H1 (cell line): ENCODE data around the gene TNS1. TPM values are rescaled to one million over a fixed set of nuclear protein-coding genes. Genes with fewer than 3 reads are reported as not detected.

Experiments
- CTCF ChIA-PET: fragments of 300-600 bp; sonication (Branson Sonifier 250); formaldehyde crosslinking; loops from one replicate; lab custom pipeline; 2021; ENCODE audit not compliant: partially characterized antibody; lab: Charles Lee
- POLR2A ChIA-PET: fragments of 300-600 bp; sonication (Branson Sonifier 250); formaldehyde crosslinking; loops from one replicate; lab custom pipeline; 2021; ENCODE audit warnings: inconsistent platforms; ENCODE audit not compliant: partially characterized antibody; lab: Charles Lee
- DNase-seq, 2 experiments: peaks; one replicate each; pipeline versions ENCODE4 v3.0.0 to v3.0.0-alpha.2; 2010 to 2022; ENCODE audit warnings: low spot score in 2 of 2, low read depth in 1 of 2, mixed read lengths in 1 of 2
- FAIRE-seq: peaks from 2 replicates; lab custom pipeline; 2011; peaks lifted over from hg19 to GRCh38; lab: Jason Lieb, UNC
- H2AFZ ChIP-seq: 2 replicates; pipeline ENCODE4 v1.8.1; 2012; ENCODE audit warnings: low read length, inconsistent platforms
- H2AK5ac ChIP-seq: 2 replicates; pipeline ENCODE4 v1.6.1; 2013; ENCODE audit warnings: low read depth, low read length
- H2BK120ac ChIP-seq: replicated peaks from 2 replicates; pipeline ENCODE3; 2013; ENCODE audit warnings: low read depth, low read length, inconsistent platforms
- H2BK12ac ChIP-seq: 2 replicates; pipeline ENCODE4 v1.6.1; 2013; ENCODE audit warnings: low read depth, low read length
- H2BK15ac ChIP-seq: 2 replicates; pipeline ENCODE4 v1.6.1; 2013; ENCODE audit warnings: low read length
- H2BK20ac ChIP-seq: 2 replicates; pipeline ENCODE4 v1.6.1; 2013; ENCODE audit warnings: low read length
- H2BK5ac ChIP-seq: 2 replicates; pipeline ENCODE4 v1.6.1; 2013; ENCODE audit warnings: low read depth, low read length
- H3K14ac ChIP-seq: 2 replicates; pipeline ENCODE4 v1.6.1; 2013; ENCODE audit warnings: inconsistent platforms; ENCODE audit not compliant: insufficient read length
- H3K18ac ChIP-seq: 2 replicates; pipeline ENCODE4 v1.6.1; 2013; ENCODE audit warnings: low read length; ENCODE audit errors: extremely low read depth
- H3K23ac ChIP-seq: 2 replicates; pipeline ENCODE4 v1.6.1; 2013; ENCODE audit warnings: inconsistent platforms; ENCODE audit not compliant: insufficient read length
- H3K23me2 ChIP-seq: 2 replicates; pipeline ENCODE4 v1.6.1; 2013; ENCODE audit warnings: low read depth, low read length
- H3K27ac ChIP-seq: 2 replicates; pipeline ENCODE4 v1.6.1; 2011; ENCODE audit warnings: low read depth, low read length, inconsistent platforms
- H3K27me3 ChIP-seq, 4 experiments: replicated peaks in 1 of 4; 1 replicate in 1 of 4; 2 replicates in 3 of 4; pipeline versions ENCODE4 v1.6.1 to v1.8.1; 2011 to 2013; ENCODE audit warnings: low read length in 3 of 4, mild to moderate bottlenecking in 3 of 4, inconsistent platforms in 2 of 4, mixed read lengths in 2 of 4, moderate library complexity in 1 of 4; ENCODE audit not compliant: control insufficient read depth in 3 of 4, insufficient read depth in 3 of 4; ENCODE audit errors: extremely low read depth in 1 of 4
- H3K36me3 ChIP-seq, 4 experiments: 2 replicates each; pipeline versions ENCODE4 v1.6.1 to v1.8.1; 2011 to 2013; ENCODE audit warnings: mild to moderate bottlenecking in 4 of 4, low read length in 3 of 4, moderate library complexity in 2 of 4, control low read depth in 1 of 4, inconsistent platforms in 1 of 4; ENCODE audit not compliant: insufficient read depth in 4 of 4, control insufficient read depth in 2 of 4
- H3K4ac ChIP-seq: replicated peaks from 2 replicates; pipeline ENCODE3; 2013; ENCODE audit warnings: low read length, low read depth, mixed read lengths, inconsistent platforms; ENCODE audit not compliant: insufficient read length
- H3K4me1 ChIP-seq, 4 experiments: replicated peaks in 1 of 4; 1 replicate in 1 of 4; 2 replicates in 3 of 4; pipeline versions ENCODE4 v1.6.1 to v1.8.1; 2011 to 2013; ENCODE audit warnings: low read length in 3 of 4, inconsistent platforms in 2 of 4, mixed read lengths in 1 of 4; ENCODE audit not compliant: insufficient read depth in 4 of 4, control insufficient read depth in 3 of 4
- H3K4me2 ChIP-seq, 2 experiments: 2 replicates each; pipeline versions ENCODE4 v1.6.1 to v1.8.1; 2011 to 2013; ENCODE audit warnings: low read depth in 2 of 2, low read length in 2 of 2, control low read depth in 1 of 2, inconsistent platforms in 1 of 2, mild to moderate bottlenecking in 1 of 2; ENCODE audit not compliant: insufficient read depth in 1 of 2
- H3K4me3 ChIP-seq, 4 experiments: fragments of 200-600, 300-600 bp in 1 of 4; sonication (generic), shearing (Covaris generic), sonication (Bioruptor Twin) in 1 of 4; 2 replicates each; pipeline versions ENCODE4 v1.5.1 to v1.8.1; 2011 to 2016; ENCODE audit warnings: low read length in 4 of 4, low read depth in 3 of 4, control low read depth in 2 of 4, inconsistent platforms in 2 of 4, mild to moderate bottlenecking in 2 of 4, mixed read lengths in 1 of 4, moderate library complexity in 1 of 4; ENCODE audit not compliant: insufficient read depth in 2 of 4; ENCODE audit errors: extremely low read depth in 1 of 4
- H3K56ac ChIP-seq: replicated peaks from 2 replicates; pipeline ENCODE3; 2013; ENCODE audit warnings: low read depth, mild to moderate bottlenecking, mixed read lengths, low read length, inconsistent platforms; ENCODE audit not compliant: insufficient read length
- H3K79me1 ChIP-seq: 2 replicates; pipeline ENCODE4 v1.6.1; 2013; ENCODE audit warnings: low read depth, low read length, control low read depth
- H3K79me2 ChIP-seq, 2 experiments: 2 replicates each; pipeline versions ENCODE4 v1.6.1 to v1.8.1; 2012 to 2013; ENCODE audit warnings: low read length in 2 of 2, mild to moderate bottlenecking in 2 of 2, inconsistent platforms in 1 of 2; ENCODE audit not compliant: insufficient read depth in 2 of 2, control insufficient read depth in 1 of 2
- H3K9ac ChIP-seq, 4 experiments: replicated peaks in 1 of 4; 1 replicate in 1 of 4; 2 replicates in 3 of 4; pipeline versions ENCODE4 v1.6.1 to v1.8.1; 2011 to 2013; ENCODE audit warnings: low read depth in 3 of 4, low read length in 3 of 4, control low read depth in 2 of 4, mild to moderate bottlenecking in 2 of 4, moderate library complexity in 2 of 4, inconsistent platforms in 1 of 4; ENCODE audit errors: extremely low read depth in 1 of 4
- H3K9me3 ChIP-seq, 2 experiments: 2 replicates each; pipeline versions ENCODE4 v1.6.1 to v1.8.1; 2012 to 2013; ENCODE audit warnings: mild to moderate bottlenecking in 2 of 2, moderate library complexity in 2 of 2, control low read depth in 1 of 2, inconsistent platforms in 1 of 2, low read depth in 1 of 2, low read length in 1 of 2, mixed read lengths in 1 of 2; ENCODE audit not compliant: insufficient read depth in 2 of 2
- H4K20me1 ChIP-seq, 2 experiments: replicated peaks in 1 of 2; 2 replicates each; pipeline versions ENCODE3 to v1.8.1; 2011 to 2013; ENCODE audit warnings: inconsistent platforms in 2 of 2, low read length in 2 of 2, mild to moderate bottlenecking in 1 of 2; ENCODE audit not compliant: insufficient read depth in 2 of 2, control insufficient read depth in 1 of 2
- H4K5ac ChIP-seq: 2 replicates; pipeline ENCODE4 v1.6.1; 2013; ENCODE audit warnings: low read length, low read depth, mixed read lengths, inconsistent platforms; ENCODE audit not compliant: insufficient read length
- H4K8ac ChIP-seq: 2 replicates; pipeline ENCODE4 v1.8.0; 2013; ENCODE audit warnings: mild to moderate bottlenecking, moderate library complexity, low read length, inconsistent platforms; ENCODE audit not compliant: insufficient read depth; ENCODE audit errors: extremely low read depth
- H4K91ac ChIP-seq: replicated peaks from 2 replicates; pipeline ENCODE3; 2013; ENCODE audit warnings: low read length, mixed read lengths, inconsistent platforms; ENCODE audit not compliant: insufficient read length
- CBX5 ChIP-seq: fragments of 300-800, 300-1000 bp; sonication (generic); IDR thresholded peaks from 2 replicates; pipeline ENCODE4 v1.7.1; 2016; ENCODE audit warnings: antibody characterized with exemption, low read length, low read depth
- EZH2 ChIP-seq: fragments of 200-600 bp; sonication (generic); IDR thresholded peaks from 2 replicates; pipeline ENCODE4 v1.7.1; 2012; ENCODE audit warnings: low read depth, mild to moderate bottlenecking, moderate library complexity, low read length, inconsistent platforms; ENCODE audit not compliant: severe bottlenecking
- JUN ChIP-seq: IDR thresholded peaks from 2 replicates; pipeline ENCODE4 v1.6.1; 2011; ENCODE audit warnings: low read depth, mild to moderate bottlenecking, improper control_type of control experiment, low read length
- SIN3A ChIP-seq, 2 experiments: IDR thresholded peaks in 1 of 2; conservative IDR thresholded peaks in 1 of 2; 2 replicates each; pipeline ENCODE4 v1.6.1; 2011 to 2012; ENCODE audit warnings: low read length in 2 of 2, improper control_type of control experiment in 1 of 2, low read depth in 1 of 2, mild to moderate bottlenecking in 1 of 2
- SRF ChIP-seq: IDR thresholded peaks from 2 replicates; pipeline ENCODE4 v1.6.1; 2011; ENCODE audit warnings: mild to moderate bottlenecking, low read depth, low read length, moderate library complexity
- WGBS, 2 experiments: shearing (Covaris generic) in 1 of 2; methylation state at CpG; one replicate each; pipeline versions ENCODE4 v1.1.6 to v1.1.7; 2013 to 2015; ENCODE audit warnings: low lambda C conversion rate in 2 of 2, mixed read lengths in 2 of 2, inconsistent platforms in 1 of 2, low coverage in 1 of 2, missing lambda C conversion rate in 1 of 2; ENCODE audit not compliant: insufficient replicate concordance in 2 of 2, insufficient coverage in 1 of 2, insufficient read length in 1 of 2; ENCODE audit errors: extremely low coverage in 1 of 2, missing lambda C conversion rate in 1 of 2; 5-methylcytosine and 5-hydroxymethylcytosine counted together
- polyA plus RNA-seq, 7 experiments: library from polyadenylated mRNA; depleted of rRNA in 3 of 7; stranded (reverse) in 5 of 7; unstranded in 2 of 7; fragments of >200 nt in 5 of 7; fragments of 200-250 nt in 2 of 7; gene quantifications; 1 replicate in 5 of 7; 2 replicates in 1 of 7; 4 replicates in 1 of 7; pipeline versions ENCODE4 v1.2.1 to v1.2.3, GENCODE V29; 2011 to 2013; ENCODE audit warnings: missing spikeins in 2 of 7, mixed read lengths in 2 of 7
- total RNA-seq: library from RNA; stranded (reverse); fragmentation: NEBNext Ultra II Directional; extraction: Animal tissue kit (Norgen Biotek cat#: 25700); gene quantifications from 2 replicates; pipeline ENCODE4 v1.2.1, GENCODE V29; 2021

TNS1 gene
- total and polyA plus RNA-seq, 2 of the 8 experiments (the other 6 are each of a cell fraction or from before 2014, with no cell fraction given): 1.5 to 5.1 TPM

DNA sequence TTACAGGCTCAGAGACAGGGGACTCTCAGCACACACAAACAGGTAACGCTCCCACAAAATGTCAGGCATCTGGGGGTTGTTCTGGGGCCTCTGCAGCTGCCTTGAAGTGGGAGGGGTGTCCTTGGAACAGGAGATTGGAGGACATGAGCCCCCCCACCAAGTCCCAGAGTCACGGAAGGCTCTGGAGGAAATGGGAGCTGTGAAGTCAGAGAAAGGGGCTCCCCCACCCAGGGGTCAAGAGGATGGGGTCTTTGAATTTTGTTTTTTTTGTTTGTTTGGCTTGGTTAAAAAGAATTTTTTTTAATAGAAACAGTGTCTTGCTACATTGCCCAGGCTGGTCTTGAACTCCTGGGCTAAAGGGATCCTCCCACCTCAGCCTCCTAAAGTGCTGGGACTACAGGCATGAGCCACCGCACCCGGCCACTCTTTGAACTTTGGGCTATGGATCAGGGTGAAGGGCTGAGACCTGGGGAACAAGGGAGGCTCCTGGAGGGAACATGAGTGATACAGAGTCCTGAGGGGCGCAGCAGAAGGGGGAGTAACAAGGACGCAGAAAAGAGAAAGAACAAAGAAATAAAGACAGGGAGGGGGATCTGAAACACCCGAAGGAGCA lies 46.8 kb downstream of the TNS1 start:
- no peak overlapping the region for H3K23ac ChIP-seq
- no peak overlapping the region for H4K91ac ChIP-seq
- H3K36me3 ChIP-seq: no peaks in the 10 kb centered on the region
- no peak overlapping the region for H4K8ac ChIP-seq
- peaks cover 0 to 3% (median 2%) of the 10 kb centered on the region in 4 experiments; a peak in 3 of 7 replicates for H3K4me1 ChIP-seq
- H3K4ac ChIP-seq: no peak overlapping the region
- DNase-seq: no peak
- H3K9me3 ChIP-seq: no peaks in the 10 kb centered on the region
- peaks cover 0 to 2% of the 10 kb centered on the region in 2 experiments for H4K20me1 ChIP-seq
- 0 out of 7 replicates have a peak, but pooled peaks cover 0 to 3% (median 0%) of the 10 kb centered on the region in 4 experiments for H3K27me3 ChIP-seq
- no peak overlapping the region for H3K4me3 ChIP-seq
- 88% methylated on average over 7 of the region's 7 CpGs; no CpG with 5 or more reads in 1 of the 2 experiments for WGBS, 2 experiments
- no peak overlapping the region for H2BK120ac ChIP-seq
- no peak overlapping the region for H2BK15ac ChIP-seq
- no peak overlapping the region for H3K56ac ChIP-seq
- no peak overlapping the region for H2AFZ ChIP-seq
- H3K79me1 ChIP-seq: no peaks in the 10 kb centered on the region
- H3K14ac ChIP-seq: no peak overlapping the region
- no peaks in the 10 kb centered on the region for H3K23me2 ChIP-seq
- H3K4me2 ChIP-seq: no peak overlapping the region
- no peak overlapping the region for H4K5ac ChIP-seq
- ChIA-PET POLR2A (interaction anchor here (1.0 kb wide), 1 partner anchor 29 kb away, joined by 4 read pairs; no protein-coding TSS in a partner anchor), CTCF (interaction anchor here (0.8 to 22.2 kb wide), 9 partner anchors 9 to 167 kb away, joined by 3 to 480 read pairs (median 6); no protein-coding TSS in a partner anchor)
- no peak for FAIRE-seq
- no peak for TF ChIP-seq SIN3A (conservative IDR thresholded peaks at IDR 0.05 in 1 of 2, IDR thresholded peaks at IDR 0.05 in 1 of 2; ENCODE audit: low read depth in 1 of 2, low read length in 2 of 2)
- TF ChIP-seq SRF: no peak
- TF ChIP-seq JUN: no peak
- TF ChIP-seq EZH2: no peak
- TF ChIP-seq CBX5: no peak
- H3K9ac ChIP-seq: no peak overlapping the region
- no peak overlapping the region for H2BK20ac ChIP-seq
- H2AK5ac ChIP-seq: no peak overlapping the region
- H3K18ac ChIP-seq: no peak overlapping the region
- H2BK12ac ChIP-seq: no peak overlapping the region
- no peak overlapping the region for H2BK5ac ChIP-seq
- H3K27ac ChIP-seq: no peak overlapping the region
- H3K79me2 ChIP-seq: no peaks in the 10 kb centered on the region
